Measurements from ENCODE around the gene SNX1. TPM values are rescaled to one million over a fixed set of nuclear protein-coding genes. Genes with fewer than 3 reads are reported as not detected.

The SNX1 gene
- total RNA-seq, 4 donors from 2014 or later, result 74.5 to 178 (median 95.5) TPM

DNA sequence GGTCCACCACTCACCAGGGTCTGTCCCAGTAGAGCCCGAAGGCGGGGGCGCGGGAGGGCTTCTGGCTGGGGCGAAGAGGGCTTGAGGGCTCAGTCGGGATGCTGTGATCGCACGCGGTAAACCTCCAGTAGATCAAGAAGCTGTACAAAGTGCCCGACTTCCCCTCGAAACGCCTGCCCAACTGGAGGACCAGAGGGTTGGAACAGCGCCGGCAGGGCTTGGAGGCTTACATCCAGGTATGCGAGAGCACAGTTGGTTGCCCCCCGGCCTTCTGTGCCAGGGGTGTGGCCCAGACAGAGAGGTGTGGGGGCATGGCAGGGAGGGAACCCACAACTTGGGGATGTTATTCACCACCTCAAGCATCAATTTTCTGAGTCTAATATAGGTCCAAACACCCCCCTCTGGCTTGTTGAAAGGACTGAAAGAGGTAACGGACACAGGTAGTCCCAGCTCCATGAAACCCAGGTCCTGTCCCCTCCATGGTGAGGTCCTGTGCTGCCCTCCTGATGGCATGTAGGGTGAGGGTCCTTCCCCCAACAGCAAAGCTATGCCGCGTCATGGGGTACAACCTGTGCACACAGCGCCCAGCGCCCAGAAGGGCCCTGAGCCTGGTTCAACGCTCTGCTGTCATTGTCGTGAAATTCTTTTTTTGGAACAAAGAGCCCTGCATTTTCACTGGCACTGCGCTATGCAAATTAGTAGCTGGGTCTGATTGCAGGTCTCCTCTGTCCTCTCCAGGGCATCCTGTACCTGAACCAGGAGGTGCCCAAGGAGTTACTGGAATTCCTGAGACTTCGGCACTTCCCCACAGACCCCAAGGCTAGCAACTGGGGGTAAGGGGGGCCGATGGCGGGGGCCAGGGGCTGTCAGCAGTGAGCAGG, 57.0 kb downstream of the SNX1 start:
- intact Hi-C loops (cut with DNase I; ENCODE audit: low total_unique reads), result no loop called here
- DNase-seq, result no peak
- no peaks in the 10 kb centered on the region for H3K9me3 ChIP-seq
- H3K36me3 ChIP-seq, result no peaks in the 10 kb centered on the region
- H3K4me3 ChIP-seq, result no peak overlapping the region
- TF ChIP-seq, protein P1, sequence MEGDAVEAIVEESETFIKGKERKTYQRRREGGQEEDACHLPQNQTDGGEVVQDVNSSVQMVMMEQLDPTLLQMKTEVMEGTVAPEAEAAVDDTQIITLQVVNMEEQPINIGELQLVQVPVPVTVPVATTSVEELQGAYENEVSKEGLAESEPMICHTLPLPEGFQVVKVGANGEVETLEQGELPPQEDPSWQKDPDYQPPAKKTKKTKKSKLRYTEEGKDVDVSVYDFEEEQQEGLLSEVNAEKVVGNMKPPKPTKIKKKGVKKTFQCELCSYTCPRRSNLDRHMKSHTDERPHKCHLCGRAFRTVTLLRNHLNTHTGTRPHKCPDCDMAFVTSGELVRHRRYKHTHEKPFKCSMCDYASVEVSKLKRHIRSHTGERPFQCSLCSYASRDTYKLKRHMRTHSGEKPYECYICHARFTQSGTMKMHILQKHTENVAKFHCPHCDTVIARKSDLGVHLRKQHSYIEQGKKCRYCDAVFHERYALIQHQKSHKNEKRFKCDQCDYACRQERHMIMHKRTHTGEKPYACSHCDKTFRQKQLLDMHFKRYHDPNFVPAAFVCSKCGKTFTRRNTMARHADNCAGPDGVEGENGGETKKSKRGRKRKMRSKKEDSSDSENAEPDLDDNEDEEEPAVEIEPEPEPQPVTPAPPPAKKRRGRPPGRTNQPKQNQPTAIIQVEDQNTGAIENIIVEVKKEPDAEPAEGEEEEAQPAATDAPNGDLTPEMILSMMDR (IDR thresholded peaks at IDR 0.05), result no peak
- no peak for TF ChIP-seq POLR2A (IDR thresholded peaks at IDR 0.05)
- peaks cover 0 to 24% of the 10 kb centered on the region in 2 donors for H3K4me1 ChIP-seq
- H3K27ac ChIP-seq, result no peak overlapping the region
- H3K27me3 ChIP-seq, result peaks cover 0 to 10% of the 10 kb centered on the region in 2 donors

DNA sequence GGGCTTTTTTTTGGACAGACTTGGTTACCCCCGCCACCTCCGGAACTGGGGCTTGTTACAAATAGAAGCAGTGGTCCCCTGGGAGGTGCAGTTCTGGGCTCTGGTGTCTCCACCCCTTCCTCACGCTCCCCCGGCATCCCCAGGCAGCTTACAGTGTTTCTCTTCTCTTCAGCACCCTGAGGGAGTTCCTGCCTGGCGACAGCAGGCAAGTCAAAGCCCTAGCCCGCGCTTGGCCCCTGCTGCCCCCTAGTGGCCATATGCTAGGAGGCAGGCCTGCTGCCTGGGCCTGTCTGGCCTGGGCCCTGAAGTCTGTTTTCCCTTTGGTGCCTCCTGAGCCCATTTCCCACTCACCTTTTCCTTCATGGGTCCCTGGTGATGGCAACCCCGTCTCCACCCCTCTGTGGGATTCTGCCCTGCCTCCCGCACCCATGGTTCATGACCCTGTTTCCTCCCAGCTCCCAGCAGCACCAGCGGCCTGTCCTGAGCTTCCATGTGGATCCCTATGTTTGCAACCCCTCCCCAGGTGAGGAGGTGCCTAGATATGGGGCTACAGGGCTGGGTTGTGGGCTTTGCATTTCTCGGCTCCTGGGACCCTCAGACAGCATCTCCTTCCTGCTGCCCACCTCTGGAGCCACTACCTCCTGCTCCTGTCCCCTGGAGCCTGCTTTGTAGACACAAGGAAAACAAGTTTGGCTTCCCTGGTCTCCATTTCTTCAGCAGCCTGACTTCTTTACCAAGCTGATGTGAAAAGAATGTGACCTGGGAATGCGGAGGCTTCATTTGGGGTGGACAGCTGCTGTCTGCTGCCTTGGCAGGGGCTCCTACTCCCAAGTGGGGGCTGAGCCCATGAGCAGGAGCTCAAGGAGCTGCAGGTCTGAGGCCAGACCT, 57.9 kb downstream of the SNX1 start:
- Histone ChIP-seq H3K36me3 (no peaks in the 10 kb centered on the region), H3K9me3 (no peaks in the 10 kb centered on the region), H3K4me3 (no peak overlapping the region), H3K4me1 (peaks cover 0 to 24% of the 10 kb centered on the region in 2 donors), H3K27me3 (peaks cover 0 to 10% of the 10 kb centered on the region in 2 donors), H3K27ac (peak overlapping the region; percentile 37 to 51)
- peak; percentile 84 to 88 for DNase-seq
- intact Hi-C loops (cut with DNase I; ENCODE audit: low total_unique reads), result no loop called here
- TF ChIP-seq POLR2A (IDR thresholded peaks at IDR 0.05), result no peak
- TF ChIP-seq, protein P1 (IDR thresholded peaks at IDR 0.05), result peak; percentile 89 to 98 (median 92)

DNA sequence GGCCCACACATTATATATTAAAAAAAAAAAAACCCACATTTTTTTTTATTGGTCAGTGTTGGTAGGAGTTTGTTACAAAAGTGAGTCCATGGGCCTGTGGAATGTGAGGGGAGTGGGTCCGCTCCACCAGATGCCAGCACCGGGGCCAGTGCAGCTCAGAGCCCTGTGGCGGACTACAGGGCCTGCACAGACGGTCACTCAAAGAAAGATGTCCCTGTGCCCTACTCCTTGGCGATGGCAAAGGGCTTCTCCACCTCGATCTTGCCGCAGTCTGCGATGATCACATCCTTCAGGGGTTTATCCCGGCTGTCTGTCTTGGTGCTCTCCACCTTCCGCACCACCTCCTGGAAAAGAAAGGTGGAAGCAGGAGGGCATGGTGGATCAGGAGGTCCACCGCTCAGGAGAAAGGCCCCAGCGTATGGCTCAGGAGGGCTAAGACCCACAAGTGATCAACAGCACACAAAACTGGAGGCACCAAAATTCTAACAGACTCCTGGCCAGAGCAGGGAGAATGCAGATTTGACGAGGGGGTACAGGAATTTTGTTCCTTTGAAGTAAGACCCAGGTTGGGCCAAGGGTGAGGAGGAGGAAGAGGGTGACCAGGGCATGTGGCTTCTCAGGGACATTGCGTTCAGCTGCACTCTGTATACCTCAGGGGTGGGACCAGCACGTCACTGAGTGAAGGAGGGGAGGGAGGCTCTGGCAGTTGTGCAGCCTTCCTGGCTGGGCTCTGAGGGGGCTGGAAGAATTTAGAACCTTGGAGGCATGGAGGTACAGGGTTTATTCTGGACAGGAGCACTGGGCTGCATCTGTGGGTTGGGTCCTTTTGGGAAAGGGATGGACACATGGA, 60.2 kb downstream of the SNX1 start:
- H3K36me3 ChIP-seq, result no peaks in the 10 kb centered on the region
- H3K4me1 ChIP-seq, result peaks cover 0 to 24% of the 10 kb centered on the region in 2 donors
- H3K4me3 ChIP-seq, result no peak overlapping the region

DNA sequence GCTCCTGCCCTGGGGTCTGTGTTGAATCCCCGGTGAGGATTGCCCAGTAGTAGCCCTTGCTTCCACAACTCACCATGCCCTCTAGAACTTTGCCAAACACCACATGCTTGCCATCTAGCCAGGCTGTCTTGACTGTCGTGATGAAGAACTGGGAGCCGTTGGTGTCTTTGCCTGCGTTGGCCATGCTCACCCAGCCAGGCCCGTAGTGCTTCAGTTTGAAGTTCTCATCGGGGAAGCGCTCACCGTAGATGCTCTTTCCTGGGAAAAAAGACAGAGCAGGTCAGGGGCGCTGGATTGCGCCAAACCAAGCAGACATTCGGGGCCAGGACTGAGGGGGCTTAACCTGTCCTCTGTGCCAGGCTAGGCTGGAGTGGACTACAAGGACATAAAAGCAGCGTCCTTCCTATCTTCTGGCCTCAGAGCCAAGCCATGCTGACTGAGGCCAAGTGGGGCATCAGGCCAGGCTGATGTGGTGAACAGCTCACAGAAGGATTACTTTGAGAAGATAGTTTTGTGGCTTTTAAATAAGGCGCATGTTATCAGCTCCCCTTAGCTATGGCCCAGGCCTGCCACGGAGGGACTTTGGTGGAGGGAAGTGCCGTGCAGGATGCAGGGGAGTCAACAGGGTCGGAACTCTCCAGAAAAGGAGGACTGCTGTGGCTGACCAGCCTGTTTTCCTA, 61.0 kb downstream of the SNX1 start:
- Histone ChIP-seq H3K4me3 (no peak overlapping the region), H3K36me3 (no peaks in the 10 kb centered on the region), H3K4me1 (peaks cover 0 to 27% of the 10 kb centered on the region in 2 donors), H3K9me3 (no peaks in the 10 kb centered on the region), H3K27ac (no peak overlapping the region), H3K27me3 (peaks cover 0 to 2% of the 10 kb centered on the region in 2 donors)
- DNase-seq, result no peak
- TF ChIP-seq, protein P1 (IDR thresholded peaks at IDR 0.05), result no peak
- TF ChIP-seq POLR2A (IDR thresholded peaks at IDR 0.05), result no peak
- intact Hi-C loops (cut with DNase I; ENCODE audit: low total_unique reads), result no loop called here

More for the DNA sequence above, 60.2 kb downstream of the SNX1 start:
- TF ChIP-seq, protein P1 (IDR thresholded peaks at IDR 0.05), result no peak
- no peak for TF ChIP-seq POLR2A (IDR thresholded peaks at IDR 0.05)
- intact Hi-C loops (cut with DNase I; ENCODE audit: low total_unique reads), result no loop called here
- Histone ChIP-seq H3K27me3 (peaks cover 0 to 9% of the 10 kb centered on the region in 2 donors), H3K9me3 (no peaks in the 10 kb centered on the region), H3K27ac (no peak overlapping the region)
- DNase-seq, result no peak

Data from uterus (tissue), 4 donors.